Keratinocyte (primary cell): Measurements from ENCODE around the gene SPRY2. TPM values are rescaled to one million over a fixed set of nuclear protein-coding genes. Genes with fewer than 3 reads are reported as not detected.
"Not testable (repeated sequence)": the region's sequence is repeated elsewhere in the genome, so short reads cannot be mapped to it uniquely, and the experiment has no call there.

ENCODE experiments used
- DNase-seq: peaks from one replicate; pipeline ENCODE4 v3.0.0-alpha.2; 2011; ENCODE audit warnings: low read depth, missing footprints, low spot score
- FAIRE-seq: peaks from 2 replicates; lab custom pipeline; 2011; peaks lifted over from hg19 to GRCh38; lab: Jason Lieb, UNC
- H2AFZ ChIP-seq: 2 replicates; pipeline ENCODE4 v1.6.0; 2012; ENCODE audit warnings: low read length, control low read depth, inconsistent platforms; ENCODE audit not compliant: control insufficient read depth
- H3K27ac ChIP-seq: 2 replicates; pipeline ENCODE4 v1.5.1; 2011; ENCODE audit warnings: low read length; ENCODE audit not compliant: control insufficient read depth, insufficient read depth
- H3K27me3 ChIP-seq: 3 replicates; pipeline ENCODE4 v1.6.0; 2011; ENCODE audit warnings: low read length; ENCODE audit not compliant: control insufficient read depth, insufficient read depth; ENCODE audit errors: extremely low read depth
- H3K36me3 ChIP-seq, 2 experiments: 2 replicates in 1 of 2; 3 replicates in 1 of 2; pipeline ENCODE4 v1.5.1; 2011; ENCODE audit warnings: low read length in 2 of 2, mild to moderate bottlenecking in 1 of 2; ENCODE audit not compliant: control insufficient read depth in 2 of 2, insufficient read depth in 2 of 2; ENCODE audit errors: extremely low read depth in 1 of 2
- H3K4me1 ChIP-seq: 3 replicates; pipeline ENCODE4 v1.5.1; 2011; ENCODE audit warnings: low read length; ENCODE audit not compliant: control insufficient read depth, insufficient read depth; ENCODE audit errors: extremely low read depth
- H3K4me2 ChIP-seq: 3 replicates; pipeline ENCODE4 v1.6.0; 2011; ENCODE audit warnings: low read depth, low read length; ENCODE audit not compliant: control insufficient read depth, insufficient read depth; ENCODE audit errors: extremely low read depth
- H3K4me3 ChIP-seq, 3 experiments: fragments of 200-600 bp in 1 of 3; sonication (generic) in 1 of 3; 2 replicates in 2 of 3; 3 replicates in 1 of 3; pipeline ENCODE4 v1.5.1; 2011 to 2016; ENCODE audit warnings: low read length in 3 of 3, mild to moderate bottlenecking in 3 of 3, control low read depth in 2 of 3, inconsistent platforms in 1 of 3, low read depth in 1 of 3, mixed read lengths in 1 of 3, mixed run types in 1 of 3, moderate library complexity in 1 of 3; ENCODE audit not compliant: control insufficient read depth in 2 of 3, insufficient read depth in 2 of 3; ENCODE audit errors: extremely low read depth in 1 of 3
- H3K79me2 ChIP-seq: 2 replicates; pipeline ENCODE4 v1.6.0; 2012; ENCODE audit warnings: low read length; ENCODE audit not compliant: control insufficient read depth, insufficient read depth
- H3K9ac ChIP-seq: 3 replicates; pipeline ENCODE4 v1.6.0; 2011; ENCODE audit warnings: low read length; ENCODE audit not compliant: control insufficient read depth, insufficient read depth; ENCODE audit errors: extremely low read depth
- H3K9me1 ChIP-seq: 3 replicates; pipeline ENCODE4 v1.6.0; 2011; ENCODE audit warnings: low read length; ENCODE audit not compliant: control insufficient read depth, insufficient read depth; ENCODE audit errors: extremely low read depth
- H3K9me3 ChIP-seq: 2 replicates; pipeline ENCODE4 v1.5.1; 2012; ENCODE audit warnings: low read depth, low read length; ENCODE audit not compliant: control insufficient read depth
- H4K20me1 ChIP-seq: 3 replicates; pipeline ENCODE4 v1.6.0; 2011; ENCODE audit warnings: low read length; ENCODE audit not compliant: control insufficient read depth, insufficient read depth; ENCODE audit errors: extremely low read depth
- CTCF ChIP-seq, 3 experiments: IDR thresholded peaks in 1 of 3; conservative IDR thresholded peaks in 1 of 3; optimal IDR thresholded peaks in 1 of 3; 2 replicates in 2 of 3; 3 replicates in 1 of 3; pipeline versions ENCODE3 to v1.5.1; 2011; ENCODE audit warnings: low read length in 3 of 3, mild to moderate bottlenecking in 3 of 3, moderate library complexity in 2 of 3, control low read depth in 1 of 3, inconsistent platforms in 1 of 3; ENCODE audit not compliant: insufficient read depth in 2 of 3; ENCODE audit errors: extremely low read depth in 1 of 3
- EZH2 ChIP-seq: IDR thresholded peaks from one replicate; pipeline ENCODE4 v1.6.1; 2012; ENCODE audit warnings: inconsistent platforms, mild to moderate bottlenecking, low read length, moderate library complexity
- dilution Hi-C: fragments of 300-500 bp; cut with MboI; formaldehyde crosslinking; loops from one replicate; pipeline ENCODE4 v1.7.0; 2020; ENCODE audit warnings: low sequenced_read_pairs; ENCODE audit not compliant: extremely low pct_ligation_motif_present
- polyA plus RNA-seq, 5 experiments: library from polyadenylated mRNA; depleted of rRNA in 3 of 5; stranded (reverse) in 3 of 5; stranded (forward) in 1 of 5; unstranded in 1 of 5; fragments of >200 nt; gene quantifications; 1 replicate in 1 of 5; 2 replicates in 3 of 5; 3 replicates in 1 of 5; pipeline versions ENCODE4 v1.2.1 to v1.2.3, GENCODE V29; 2011 to 2012; ENCODE audit warnings: missing spikeins in 2 of 5, low read depth in 1 of 5, low replicate concordance in 1 of 5

SPRY2 gene
- polyA plus RNA-seq, 1 donor (not counting 4 experiments of a cell fraction or from before 2014, with no cell fraction given) = 28.4 TPM

GRCh38 chr13:80355496-80356094, 14.7 kb upstream of the SPRY2 start:
- FAIRE-seq, DNase-seq, H2AFZ ChIP-seq, H3K9me3 ChIP-seq, H3K36me3 ChIP-seq, H3K4me3 ChIP-seq, H3K4me2 ChIP-seq, H4K20me1 ChIP-seq, H3K9me1 ChIP-seq, H3K79me2 ChIP-seq, H3K27me3 ChIP-seq, H3K4me1 ChIP-seq, H3K27ac ChIP-seq, H3K9ac ChIP-seq, dilution Hi-C loops: not testable (repeated sequence)
- TF ChIP-seq CTCF (optimal IDR thresholded peaks at IDR 0.05 in 1 of 3, IDR thresholded peaks at IDR 0.05 in 1 of 3, conservative IDR thresholded peaks at IDR 0.05 in 1 of 3; ENCODE audit: extremely low read depth in 1 of 3, insufficient read depth in 2 of 3, low read length in 3 of 3) = peak in 1 of 3 experiments; percentile 10

- H3K9ac ChIP-seq = no peak overlapping the region
- no peak overlapping the region for H2AFZ ChIP-seq
- H3K27ac ChIP-seq = no peak overlapping the region
- H3K36me3 ChIP-seq = no peaks in the 10 kb centered on the region
- TF ChIP-seq CTCF (optimal IDR thresholded peaks at IDR 0.05 in 1 of 3, IDR thresholded peaks at IDR 0.05 in 1 of 3, conservative IDR thresholded peaks at IDR 0.05 in 1 of 3; ENCODE audit: extremely low read depth in 1 of 3, insufficient read depth in 2 of 3, low read length in 3 of 3) (no peak), EZH2 (no peak)
- no peaks in the 10 kb centered on the region for H3K79me2 ChIP-seq
- H4K20me1 ChIP-seq = no peaks in the 10 kb centered on the region
- no peak overlapping the region for H3K4me2 ChIP-seq
- H3K27me3 ChIP-seq = no peaks in the 10 kb centered on the region
- dilution Hi-C loops = no loop called here
- H3K4me1 ChIP-seq = no peaks in the 10 kb centered on the region
- H3K4me3 ChIP-seq = no peak overlapping the region
- H3K9me1 ChIP-seq = no peaks in the 10 kb centered on the region
- no peaks in the 10 kb centered on the region for H3K9me3 ChIP-seq
- no peak for DNase-seq
- FAIRE-seq = no peak
Measured at GRCh38 chr13:80348750-80349149, 7.8 kb upstream of the SPRY2 start.
